ENCODE measurements around the gene PIGQ. TPM values are rescaled to one million over a fixed set of nuclear protein-coding genes. Genes with fewer than 3 reads are reported as not detected.

Gene PIGQ
- total and polyA plus RNA-seq, 2 of the 4 experiments (the other 2 are of a cell fraction): 5.9 to 36.8 TPM

DNA sequence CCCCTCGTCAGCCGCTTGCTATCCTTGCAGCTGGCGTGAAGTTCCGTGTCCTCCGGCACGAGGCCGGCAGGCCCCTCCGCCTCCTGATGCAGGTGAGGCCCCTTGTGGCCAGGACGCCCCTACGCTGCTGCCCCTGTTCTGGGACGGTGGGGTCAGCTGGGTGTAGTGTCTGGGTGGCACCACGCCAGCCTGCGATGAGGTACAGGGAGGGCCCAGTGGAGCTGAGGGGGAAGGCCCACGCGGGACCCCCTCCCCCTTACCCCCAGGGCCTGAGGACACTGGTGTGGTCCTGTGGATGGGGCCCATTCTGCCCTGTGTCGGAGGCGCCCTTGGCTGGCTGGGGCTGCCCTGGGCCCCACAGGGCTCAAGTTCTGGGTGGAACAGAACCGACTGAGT is 12.4 kb downstream of the PIGQ start:
- no peak overlapping the region for H2BK120ac ChIP-seq (ENCODE audit: low read depth, low read length)
- no peak overlapping the region for H2AFZ ChIP-seq (replicated peaks; ENCODE audit: low read length, poor library complexity)
- H4K5ac ChIP-seq (ENCODE audit: low read depth, low read length): no peak overlapping the region
- peaks cover 0 to 11% of the 10 kb centered on the region in 2 experiments; a peak in 2 of 4 replicates for H3K79me1 ChIP-seq (ENCODE audit: low read depth in 1 of 2, low read length in 2 of 2)
- no TSS peak for BruUV-seq (replicated peaks)
- no peak overlapping the region for H2BK15ac ChIP-seq (ENCODE audit: low read depth, low read length)
- H3K9me3 ChIP-seq (ENCODE audit: control insufficient read depth, insufficient read depth, low read length): no peaks in the 10 kb centered on the region
- ChIA-PET CTCF (no interaction called here), POLR2A (ENCODE audit: unreplicated experiment) (no interaction called here)
- intact Hi-C loops (cut with micrococcal nuclease): no loop called here
- H3K4me3 ChIP-seq (ENCODE audit: insufficient read depth, low read depth, low read length): no peak overlapping the region
- no peak overlapping the region for H2BK5ac ChIP-seq (ENCODE audit: low read depth, low read length, poor library complexity, severe bottlenecking)
- H3K56ac ChIP-seq (ENCODE audit: extremely low read depth, insufficient read depth, low read length): no peak overlapping the region
- DNase-seq (no peak), ATAC-seq (ENCODE audit: low read depth) (no peak)
- H3K14ac ChIP-seq (replicated peaks; ENCODE audit: low read depth, low read length): no peak overlapping the region
- no peak overlapping the region for H3K18ac ChIP-seq (ENCODE audit: low read depth, low read length)
- H3K23ac ChIP-seq (ENCODE audit: low read depth, low read length): no peak overlapping the region
- WGBS, 2 experiments (ENCODE audit: extremely low coverage in 2 of 2, insufficient read length in 1 of 2): 100% methylated on average over 1 of the region's 18 CpGs; no CpG with 5 or more reads in 1 of the 2 experiments
- H3K4ac ChIP-seq (ENCODE audit: low read depth, low read length): no peak overlapping the region
- H2AK9ac ChIP-seq (replicated peaks; ENCODE audit: low read depth, low read length, poor library complexity): no peak overlapping the region
- TF ChIP-seq CHD1 (IDR thresholded peaks at IDR 0.05; ENCODE audit: low read depth, low read length): no peak
- TF ChIP-seq, protein P1, sequence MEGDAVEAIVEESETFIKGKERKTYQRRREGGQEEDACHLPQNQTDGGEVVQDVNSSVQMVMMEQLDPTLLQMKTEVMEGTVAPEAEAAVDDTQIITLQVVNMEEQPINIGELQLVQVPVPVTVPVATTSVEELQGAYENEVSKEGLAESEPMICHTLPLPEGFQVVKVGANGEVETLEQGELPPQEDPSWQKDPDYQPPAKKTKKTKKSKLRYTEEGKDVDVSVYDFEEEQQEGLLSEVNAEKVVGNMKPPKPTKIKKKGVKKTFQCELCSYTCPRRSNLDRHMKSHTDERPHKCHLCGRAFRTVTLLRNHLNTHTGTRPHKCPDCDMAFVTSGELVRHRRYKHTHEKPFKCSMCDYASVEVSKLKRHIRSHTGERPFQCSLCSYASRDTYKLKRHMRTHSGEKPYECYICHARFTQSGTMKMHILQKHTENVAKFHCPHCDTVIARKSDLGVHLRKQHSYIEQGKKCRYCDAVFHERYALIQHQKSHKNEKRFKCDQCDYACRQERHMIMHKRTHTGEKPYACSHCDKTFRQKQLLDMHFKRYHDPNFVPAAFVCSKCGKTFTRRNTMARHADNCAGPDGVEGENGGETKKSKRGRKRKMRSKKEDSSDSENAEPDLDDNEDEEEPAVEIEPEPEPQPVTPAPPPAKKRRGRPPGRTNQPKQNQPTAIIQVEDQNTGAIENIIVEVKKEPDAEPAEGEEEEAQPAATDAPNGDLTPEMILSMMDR (conservative IDR thresholded peaks at IDR 0.05; ENCODE audit: low read depth, low read length): no peak
- TF ChIP-seq FOS (IDR thresholded peaks at IDR 0.05; ENCODE audit: low read depth, low read length): no peak
- TF ChIP-seq SMC3 (IDR thresholded peaks at IDR 0.05; ENCODE audit: low read depth, low read length): no peak
- TF ChIP-seq, protein P2, sequence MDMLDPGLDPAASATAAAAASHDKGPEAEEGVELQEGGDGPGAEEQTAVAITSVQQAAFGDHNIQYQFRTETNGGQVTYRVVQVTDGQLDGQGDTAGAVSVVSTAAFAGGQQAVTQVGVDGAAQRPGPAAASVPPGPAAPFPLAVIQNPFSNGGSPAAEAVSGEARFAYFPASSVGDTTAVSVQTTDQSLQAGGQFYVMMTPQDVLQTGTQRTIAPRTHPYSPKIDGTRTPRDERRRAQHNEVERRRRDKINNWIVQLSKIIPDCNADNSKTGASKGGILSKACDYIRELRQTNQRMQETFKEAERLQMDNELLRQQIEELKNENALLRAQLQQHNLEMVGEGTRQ (IDR thresholded peaks at IDR 0.05; ENCODE audit: low read depth, low read length): no peak
- TF ChIP-seq NFE2L2 (IDR thresholded peaks at IDR 0.05; ENCODE audit: low read depth, low read length): no peak
- no peak for TF ChIP-seq RCOR1 (IDR thresholded peaks at IDR 0.05; ENCODE audit: insufficient replicate concordance, low read length)
- TF ChIP-seq, protein P3, sequence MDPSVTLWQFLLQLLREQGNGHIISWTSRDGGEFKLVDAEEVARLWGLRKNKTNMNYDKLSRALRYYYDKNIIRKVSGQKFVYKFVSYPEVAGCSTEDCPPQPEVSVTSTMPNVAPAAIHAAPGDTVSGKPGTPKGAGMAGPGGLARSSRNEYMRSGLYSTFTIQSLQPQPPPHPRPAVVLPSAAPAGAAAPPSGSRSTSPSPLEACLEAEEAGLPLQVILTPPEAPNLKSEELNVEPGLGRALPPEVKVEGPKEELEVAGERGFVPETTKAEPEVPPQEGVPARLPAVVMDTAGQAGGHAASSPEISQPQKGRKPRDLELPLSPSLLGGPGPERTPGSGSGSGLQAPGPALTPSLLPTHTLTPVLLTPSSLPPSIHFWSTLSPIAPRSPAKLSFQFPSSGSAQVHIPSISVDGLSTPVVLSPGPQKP (IDR thresholded peaks at IDR 0.05; ENCODE audit: borderline replicate concordance, low read depth, low read length): no peak
- no peaks in the 10 kb centered on the region for H3K27me3 ChIP-seq (ENCODE audit: control insufficient read depth, insufficient read depth, low read length)
- peaks cover 9% of the 10 kb centered on the region; the same call in 1 of the 2 replicates for H3K9me1 ChIP-seq (ENCODE audit: insufficient read depth, low read length)
- H3K4me2 ChIP-seq (ENCODE audit: low read depth, low read length): no peak overlapping the region
- no peaks in the 10 kb centered on the region for H4K20me1 ChIP-seq (ENCODE audit: insufficient read depth, low read length)
- H2BK20ac ChIP-seq (ENCODE audit: low read depth, low read length): no peak overlapping the region
- H4K91ac ChIP-seq (ENCODE audit: insufficient read depth, low read depth, low read length): no peak overlapping the region
- dilution Hi-C loops (cut with HindIII; ENCODE audit: low sequenced_read_pairs, unreplicated experiment): no loop called here
- H3K36me3 ChIP-seq (ENCODE audit: control insufficient read depth, insufficient read depth, low read length): peaks cover 7% of the 10 kb centered on the region; the same call in 1 of the 2 replicates
- in situ Hi-C loops (cut with MboI; ENCODE audit: low sequenced_read_pairs): no loop called here
- H4K8ac ChIP-seq (ENCODE audit: low read depth in 2 of 2, low read length in 2 of 2): no peak overlapping the region
- no peak overlapping the region for H3K27ac ChIP-seq (ENCODE audit: insufficient read depth, low read length)
- H3K4me1 ChIP-seq (ENCODE audit: control insufficient read depth, insufficient read depth, low read length): peaks cover 6% of the 10 kb centered on the region; the same call in 1 of the 2 replicates
- no peak overlapping the region for H2AK5ac ChIP-seq (ENCODE audit: low read depth, low read length)
- H3K9ac ChIP-seq (ENCODE audit: low read depth, low read length): no peak overlapping the region

Data from IMR-90 (cell line).